ENCODE results near the gene IER5L.

Gene IER5L

DNA sequence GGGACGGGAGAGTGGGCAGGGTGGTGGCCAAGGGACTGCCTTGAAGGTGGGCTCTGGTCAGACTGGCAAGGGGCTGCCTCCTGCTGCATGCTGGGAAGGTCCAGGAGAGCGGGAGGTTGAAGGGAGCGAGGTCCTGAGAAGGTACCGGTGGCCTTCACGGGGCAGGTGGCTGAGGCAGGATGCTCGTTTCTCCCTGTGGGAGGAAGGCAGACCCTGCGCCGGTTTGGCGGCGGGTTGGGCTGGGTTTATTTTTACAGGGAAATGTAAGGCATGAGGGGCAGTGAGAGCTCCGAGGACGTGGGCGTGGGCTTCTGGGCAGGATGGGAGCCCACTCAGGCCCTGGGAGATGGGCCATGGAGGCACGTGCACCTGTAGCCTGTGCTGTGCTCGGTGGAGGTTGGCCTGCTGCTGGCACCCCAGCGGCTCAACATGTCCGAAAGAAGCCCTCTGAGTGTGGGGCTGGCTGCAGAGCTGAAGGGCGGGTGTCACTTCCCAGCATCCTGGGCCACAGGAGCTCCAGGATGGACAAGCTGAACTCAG is 27.3 kb downstream of the IER5L start:
- no peak overlapping the region for H2AFZ ChIP-seq (ENCODE audit: low read length)
- no peaks in the 10 kb centered on the region for H3K9me3 ChIP-seq (ENCODE audit: low read length)
- no peaks in the 10 kb centered on the region for H3K79me2 ChIP-seq (ENCODE audit: insufficient read depth, low read length)
- H3K27me3 ChIP-seq (ENCODE audit: insufficient read depth, low read length), result no peaks in the 10 kb centered on the region
- H3K9me2 ChIP-seq (ENCODE audit: low read depth, low read length), result no peaks in the 10 kb centered on the region
- H3K4me1 ChIP-seq (ENCODE audit: insufficient read depth, low read length, severe bottlenecking), result peaks cover 28% of the 10 kb centered on the region
- H3F3A ChIP-seq (ENCODE audit: insufficient read depth, low read length), result no peaks in the 10 kb centered on the region
- TF ChIP-seq, protein P1, sequence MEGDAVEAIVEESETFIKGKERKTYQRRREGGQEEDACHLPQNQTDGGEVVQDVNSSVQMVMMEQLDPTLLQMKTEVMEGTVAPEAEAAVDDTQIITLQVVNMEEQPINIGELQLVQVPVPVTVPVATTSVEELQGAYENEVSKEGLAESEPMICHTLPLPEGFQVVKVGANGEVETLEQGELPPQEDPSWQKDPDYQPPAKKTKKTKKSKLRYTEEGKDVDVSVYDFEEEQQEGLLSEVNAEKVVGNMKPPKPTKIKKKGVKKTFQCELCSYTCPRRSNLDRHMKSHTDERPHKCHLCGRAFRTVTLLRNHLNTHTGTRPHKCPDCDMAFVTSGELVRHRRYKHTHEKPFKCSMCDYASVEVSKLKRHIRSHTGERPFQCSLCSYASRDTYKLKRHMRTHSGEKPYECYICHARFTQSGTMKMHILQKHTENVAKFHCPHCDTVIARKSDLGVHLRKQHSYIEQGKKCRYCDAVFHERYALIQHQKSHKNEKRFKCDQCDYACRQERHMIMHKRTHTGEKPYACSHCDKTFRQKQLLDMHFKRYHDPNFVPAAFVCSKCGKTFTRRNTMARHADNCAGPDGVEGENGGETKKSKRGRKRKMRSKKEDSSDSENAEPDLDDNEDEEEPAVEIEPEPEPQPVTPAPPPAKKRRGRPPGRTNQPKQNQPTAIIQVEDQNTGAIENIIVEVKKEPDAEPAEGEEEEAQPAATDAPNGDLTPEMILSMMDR (IDR thresholded peaks at IDR 0.05; ENCODE audit: low read length), result no peak
- no peak for TF ChIP-seq EZH2 (IDR thresholded peaks at IDR 0.05; ENCODE audit: borderline replicate concordance, low read length)
- no peak overlapping the region for H3K27ac ChIP-seq (ENCODE audit: low read depth, low read length, poor library complexity, severe bottlenecking)
- no peak overlapping the region for H3K4me2 ChIP-seq (ENCODE audit: low read length)
- no peak overlapping the region for H3K4me3 ChIP-seq (ENCODE audit: low read depth, low read length, poor library complexity, severe bottlenecking)
- no peak overlapping the region for H3K9ac ChIP-seq (ENCODE audit: low read length)
- no peaks in the 10 kb centered on the region; the same call in 1 of the 2 replicates for H3K36me3 ChIP-seq (ENCODE audit: insufficient read depth, low read length)
- no peaks in the 10 kb centered on the region for H4K20me1 ChIP-seq (ENCODE audit: insufficient read depth, low read length)

DNA sequence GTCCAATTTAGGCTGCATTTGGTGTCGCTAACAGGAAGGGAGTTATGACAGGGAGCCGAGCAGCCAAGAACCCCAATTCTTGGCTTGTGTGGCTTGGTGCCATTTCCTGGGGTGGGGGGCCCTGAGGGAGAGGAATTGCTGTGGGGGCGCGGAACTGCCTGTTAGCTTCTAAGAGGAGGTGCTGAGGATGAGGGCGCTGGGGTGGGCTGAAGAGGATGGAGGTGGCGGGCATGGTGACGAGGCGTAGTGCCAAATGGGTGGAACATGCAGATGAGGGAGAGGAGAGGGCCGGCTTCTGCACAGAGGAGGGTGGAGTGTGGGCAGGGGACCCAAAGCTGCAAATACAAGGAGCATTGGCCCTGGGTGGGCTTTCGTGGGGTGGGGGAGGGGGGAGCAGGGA is 27.9 kb downstream of the IER5L start:
- Histone ChIP-seq H3K27ac (ENCODE audit: low read depth, low read length, poor library complexity, severe bottlenecking) (no peak overlapping the region), H3K27me3 (ENCODE audit: insufficient read depth, low read length) (no peaks in the 10 kb centered on the region), H3F3A (ENCODE audit: insufficient read depth, low read length) (no peaks in the 10 kb centered on the region), H3K9ac (ENCODE audit: low read length) (no peak overlapping the region), H4K20me1 (ENCODE audit: insufficient read depth, low read length) (no peaks in the 10 kb centered on the region), H3K9me3 (ENCODE audit: low read length) (no peaks in the 10 kb centered on the region), H3K36me3 (ENCODE audit: insufficient read depth, low read length) (no peaks in the 10 kb centered on the region), H3K4me1 (ENCODE audit: insufficient read depth, low read length, severe bottlenecking) (peaks cover 28% of the 10 kb centered on the region), H2AFZ (ENCODE audit: low read length) (no peak overlapping the region), H3K4me2 (ENCODE audit: low read length) (no peak overlapping the region), H3K79me2 (ENCODE audit: insufficient read depth, low read length) (no peaks in the 10 kb centered on the region), H3K9me2 (ENCODE audit: low read depth, low read length) (no peaks in the 10 kb centered on the region), H3K4me3 (ENCODE audit: low read depth, low read length, poor library complexity, severe bottlenecking) (no peak overlapping the region)
- no peak for TF ChIP-seq EZH2 (IDR thresholded peaks at IDR 0.05; ENCODE audit: borderline replicate concordance, low read length)
- TF ChIP-seq, protein P1 (IDR thresholded peaks at IDR 0.05; ENCODE audit: low read length), result no peak

DNA sequence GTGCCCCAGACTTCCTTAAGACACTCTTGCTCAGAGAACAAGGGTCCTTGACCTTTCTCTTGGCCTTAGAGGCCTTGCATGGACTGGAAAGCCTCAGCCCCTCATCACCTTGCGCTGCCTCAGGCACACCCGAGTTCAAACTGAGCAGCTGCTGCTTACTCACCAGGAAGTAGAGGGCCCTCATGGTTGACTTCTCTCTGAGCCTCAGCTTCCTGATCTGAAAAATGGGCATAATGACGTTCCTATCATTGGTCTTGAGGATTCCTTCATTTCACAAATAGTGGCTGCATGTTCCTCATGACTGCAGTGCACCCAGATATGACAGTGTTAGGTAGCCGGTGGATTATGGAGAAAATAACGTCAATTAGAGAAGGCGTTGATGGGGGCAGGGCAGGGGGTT is 28.6 kb downstream of the IER5L start:
- Histone ChIP-seq H3K4me2 (ENCODE audit: low read length) (peak overlapping the region; percentile 33), H3K9me2 (ENCODE audit: low read depth, low read length) (no peaks in the 10 kb centered on the region), H3K4me1 (ENCODE audit: insufficient read depth, low read length, severe bottlenecking) (peaks cover 28% of the 10 kb centered on the region), H4K20me1 (ENCODE audit: insufficient read depth, low read length) (no peaks in the 10 kb centered on the region), H3F3A (ENCODE audit: insufficient read depth, low read length) (no peaks in the 10 kb centered on the region), H3K27ac (ENCODE audit: low read depth, low read length, poor library complexity, severe bottlenecking) (peak overlapping the region; percentile 89), H3K9me3 (ENCODE audit: low read length) (no peaks in the 10 kb centered on the region), H3K27me3 (ENCODE audit: insufficient read depth, low read length) (no peaks in the 10 kb centered on the region), H2AFZ (ENCODE audit: low read length) (no peak overlapping the region), H3K36me3 (ENCODE audit: insufficient read depth, low read length) (no peaks in the 10 kb centered on the region), H3K4me3 (ENCODE audit: low read depth, low read length, poor library complexity, severe bottlenecking) (no peak overlapping the region), H3K9ac (ENCODE audit: low read length) (peak overlapping the region; percentile 47; the same call in 1 of the 2 replicates), H3K79me2 (ENCODE audit: insufficient read depth, low read length) (no peaks in the 10 kb centered on the region)
- TF ChIP-seq, protein P1 (IDR thresholded peaks at IDR 0.05; ENCODE audit: low read length), result no peak
- no peak for TF ChIP-seq EZH2 (IDR thresholded peaks at IDR 0.05; ENCODE audit: borderline replicate concordance, low read length)
